Hepatocyte (in vitro differentiated cells): ENCODE measurements around the gene EYS.

Experiments used
- EZH2 ChIP-seq: fragments of 200-600 bp; sonication (generic); IDR thresholded peaks from 2 replicates; pipeline ENCODE4 v1.6.1; 2016; ENCODE audit warnings: antibody characterized with exemption, mild to moderate bottlenecking, borderline replicate concordance
- EZH2phosphoT487 ChIP-seq: fragments of 200-600 bp; sonication (generic); IDR thresholded peaks from one replicate; pipeline ENCODE4 v1.6.1; 2018; ENCODE audit warnings: antibody characterized with exemption, mild to moderate bottlenecking, low read depth, moderate library complexity; ENCODE audit not compliant: unreplicated experiment, severe bottlenecking
- TF ChIP-seq, protein P1 (sequence below): fragments of 200-600 bp; sonication (generic); IDR thresholded peaks from 2 replicates; pipeline ENCODE4 v1.5.1; 2016; ENCODE audit warnings: antibody characterized with exemption, mild to moderate bottlenecking; ENCODE audit not compliant: poor library complexity

DNA sequence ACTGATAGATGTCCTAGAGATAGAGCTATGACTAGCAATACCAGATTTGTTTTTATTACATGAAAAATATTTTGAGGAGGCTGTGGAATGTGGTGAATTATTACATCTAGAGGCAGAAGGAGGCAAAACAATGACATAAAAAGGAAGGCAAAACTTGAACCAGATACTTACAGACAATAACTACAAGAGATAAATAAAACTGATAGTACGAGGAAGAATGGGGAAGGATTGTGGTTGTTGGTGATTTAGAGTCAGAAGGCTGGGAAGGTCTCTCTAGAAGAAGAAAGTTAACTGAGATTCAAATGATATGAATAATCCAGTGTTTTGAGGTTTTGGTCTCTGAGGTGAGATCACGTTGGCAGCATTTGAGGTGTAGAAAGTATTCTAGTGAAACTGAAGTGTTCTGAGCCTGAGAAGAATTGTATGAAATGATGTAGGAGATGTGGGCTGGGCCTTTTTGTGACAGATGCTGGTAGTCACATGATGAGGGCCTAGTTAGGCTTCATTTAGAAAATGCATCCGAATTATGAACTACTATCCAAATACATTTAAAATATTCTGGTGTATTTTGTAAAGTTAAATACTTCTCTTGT, 589.1 kb downstream of the EYS start:
- TF ChIP-seq, protein P1, sequence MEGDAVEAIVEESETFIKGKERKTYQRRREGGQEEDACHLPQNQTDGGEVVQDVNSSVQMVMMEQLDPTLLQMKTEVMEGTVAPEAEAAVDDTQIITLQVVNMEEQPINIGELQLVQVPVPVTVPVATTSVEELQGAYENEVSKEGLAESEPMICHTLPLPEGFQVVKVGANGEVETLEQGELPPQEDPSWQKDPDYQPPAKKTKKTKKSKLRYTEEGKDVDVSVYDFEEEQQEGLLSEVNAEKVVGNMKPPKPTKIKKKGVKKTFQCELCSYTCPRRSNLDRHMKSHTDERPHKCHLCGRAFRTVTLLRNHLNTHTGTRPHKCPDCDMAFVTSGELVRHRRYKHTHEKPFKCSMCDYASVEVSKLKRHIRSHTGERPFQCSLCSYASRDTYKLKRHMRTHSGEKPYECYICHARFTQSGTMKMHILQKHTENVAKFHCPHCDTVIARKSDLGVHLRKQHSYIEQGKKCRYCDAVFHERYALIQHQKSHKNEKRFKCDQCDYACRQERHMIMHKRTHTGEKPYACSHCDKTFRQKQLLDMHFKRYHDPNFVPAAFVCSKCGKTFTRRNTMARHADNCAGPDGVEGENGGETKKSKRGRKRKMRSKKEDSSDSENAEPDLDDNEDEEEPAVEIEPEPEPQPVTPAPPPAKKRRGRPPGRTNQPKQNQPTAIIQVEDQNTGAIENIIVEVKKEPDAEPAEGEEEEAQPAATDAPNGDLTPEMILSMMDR: no peak
- TF ChIP-seq EZH2: no peak
- no peak for TF ChIP-seq EZH2phosphoT487
